Smooth muscle cell (in vitro differentiated cells): Measurements from ENCODE around the gene GAREM1. TPM values are rescaled to one million over a fixed set of nuclear protein-coding genes. Genes with fewer than 3 reads are reported as not detected.

Source experiments
- DNase-seq: peaks from one replicate; lab custom pipeline; 2025; ENCODE audit not compliant: unreplicated experiment; lab: John Stamatoyannopoulos, UW
- H2AFZ ChIP-seq: fragments of 200-600 bp; sonication (generic); 2 replicates; pipeline ENCODE4 v1.6.0; 2016; ENCODE audit warnings: antibody characterized with exemption, low read depth, mild to moderate bottlenecking
- H3F3A ChIP-seq: fragments of 200-600 bp; sonication (generic); 2 replicates; pipeline ENCODE4 v1.6.0; 2017; ENCODE audit warnings: antibody characterized with exemption, low read depth
- H3K27ac ChIP-seq: fragments of 200-600 bp; sonication (generic); 2 replicates; pipeline ENCODE4 v1.5.1; 2016; ENCODE audit warnings: low read depth, mild to moderate bottlenecking
- H3K27me3 ChIP-seq: fragments of 200-600 bp; sonication (generic); 2 replicates; pipeline ENCODE4 v1.6.1; 2016; ENCODE audit warnings: low read depth, mild to moderate bottlenecking
- H3K36me3 ChIP-seq: fragments of 200-600 bp; sonication (generic); 2 replicates; pipeline ENCODE4 v1.5.1; 2016; ENCODE audit warnings: low read depth
- H3K4me1 ChIP-seq: fragments of 200-600 bp; sonication (generic); 2 replicates; pipeline ENCODE4 v1.5.1; 2016; ENCODE audit warnings: low read depth
- H3K4me2 ChIP-seq: fragments of 200-600 bp; sonication (generic); 2 replicates; pipeline ENCODE4 v1.6.0; 2016; ENCODE audit warnings: mild to moderate bottlenecking
- H3K4me3 ChIP-seq: fragments of 200-600 bp; sonication (generic); 2 replicates; pipeline ENCODE4 v1.5.1; 2016; ENCODE audit warnings: mild to moderate bottlenecking
- H3K79me2 ChIP-seq: fragments of 200-600 bp; sonication (generic); 2 replicates; pipeline ENCODE4 v1.6.0; 2016; ENCODE audit warnings: low read depth, mild to moderate bottlenecking
- H3K9ac ChIP-seq: fragments of 200-600 bp; sonication (generic); 2 replicates; pipeline ENCODE4 v1.6.0; 2016; ENCODE audit warnings: low read depth
- H3K9me3 ChIP-seq: fragments of 200-600 bp; sonication (generic); replicated peaks from 2 replicates; pipeline ENCODE4 v1.5.1; 2016; ENCODE audit warnings: low read depth
- H4K20me1 ChIP-seq: fragments of 200-600 bp; sonication (generic); 2 replicates; pipeline ENCODE4 v1.6.0; 2016; ENCODE audit warnings: low read depth
- WGBS: methylation state at CpG from one replicate; pipeline ENCODE4 v1.1.7; 2016; ENCODE audit warnings: low lambda C conversion rate; 5-methylcytosine and 5-hydroxymethylcytosine counted together
- polyA plus RNA-seq: library from polyadenylated mRNA; unstranded; fragments of >200 nt; fragmentation: Nextera tagmentation; extraction: Ambion mirVana; gene quantifications from 2 replicates; pipeline ENCODE4 v1.2.1, GENCODE V29; 2016
- total RNA-seq: library from RNA; depleted of rRNA; stranded (reverse); fragments of >200 nt; gene quantifications from 2 replicates; pipeline ENCODE4 v1.2.3, GENCODE V29; 2014
- TF ChIP-seq, protein P1 (sequence below): fragments of 200-600 bp; sonication (generic); IDR thresholded peaks from 2 replicates; pipeline ENCODE4 v1.5.1; 2017; ENCODE audit warnings: borderline replicate concordance, mild to moderate bottlenecking, antibody characterized with exemption; ENCODE audit not compliant: insufficient read depth, poor library complexity, severe bottlenecking

GAREM1 gene
- total and polyA plus RNA-seq, 2 experiments from 2014 or later: 0.33 to 13.4 TPM

DNA sequence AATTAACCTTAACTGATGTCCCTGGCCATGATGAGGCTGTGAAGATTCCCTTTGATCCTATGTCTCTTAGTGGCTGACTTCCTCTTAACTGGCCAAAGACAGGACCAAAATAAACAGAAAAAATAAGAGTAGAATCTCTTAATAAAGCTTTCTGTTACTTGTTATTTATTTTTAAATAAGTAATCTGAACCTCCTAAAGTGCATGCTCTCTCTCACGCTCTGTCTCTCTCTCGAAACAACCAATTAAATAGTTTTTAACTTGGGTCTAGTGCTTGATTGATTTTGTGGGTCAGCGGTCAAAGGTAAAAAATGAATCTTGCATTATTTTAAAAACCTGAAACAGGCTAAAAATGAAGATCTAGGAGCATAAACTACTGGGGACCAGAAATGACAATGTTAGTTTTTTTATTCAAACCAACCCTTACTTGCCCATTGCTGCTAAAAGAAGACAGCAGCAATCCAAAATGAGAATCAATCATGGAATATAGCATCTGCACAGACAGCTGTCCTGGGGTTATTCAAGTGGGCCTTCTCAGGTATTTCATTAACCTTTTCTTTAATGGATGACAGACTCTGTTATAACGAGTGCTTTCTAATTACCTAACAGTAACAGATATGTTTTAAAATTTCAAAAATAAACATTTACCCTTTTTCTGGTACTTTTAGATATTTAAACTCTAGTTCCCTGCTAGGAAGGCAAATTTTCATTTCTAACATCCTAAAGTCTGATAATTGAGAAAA lies 11.2 kb downstream of the GAREM1 start:
- Histone ChIP-seq H3K4me2 (no peak overlapping the region), H3K9me3 (no peaks in the 10 kb centered on the region), H3K4me3 (no peak overlapping the region), H4K20me1 (no peaks in the 10 kb centered on the region), H3K79me2 (no peaks in the 10 kb centered on the region), H2AFZ (no peak overlapping the region), H3F3A (no peaks in the 10 kb centered on the region), H3K27me3 (no peaks in the 10 kb centered on the region), H3K4me1 (no peaks in the 10 kb centered on the region), H3K9ac (no peak overlapping the region), H3K36me3 (no peaks in the 10 kb centered on the region), H3K27ac (no peak overlapping the region)
- TF ChIP-seq, protein P1, sequence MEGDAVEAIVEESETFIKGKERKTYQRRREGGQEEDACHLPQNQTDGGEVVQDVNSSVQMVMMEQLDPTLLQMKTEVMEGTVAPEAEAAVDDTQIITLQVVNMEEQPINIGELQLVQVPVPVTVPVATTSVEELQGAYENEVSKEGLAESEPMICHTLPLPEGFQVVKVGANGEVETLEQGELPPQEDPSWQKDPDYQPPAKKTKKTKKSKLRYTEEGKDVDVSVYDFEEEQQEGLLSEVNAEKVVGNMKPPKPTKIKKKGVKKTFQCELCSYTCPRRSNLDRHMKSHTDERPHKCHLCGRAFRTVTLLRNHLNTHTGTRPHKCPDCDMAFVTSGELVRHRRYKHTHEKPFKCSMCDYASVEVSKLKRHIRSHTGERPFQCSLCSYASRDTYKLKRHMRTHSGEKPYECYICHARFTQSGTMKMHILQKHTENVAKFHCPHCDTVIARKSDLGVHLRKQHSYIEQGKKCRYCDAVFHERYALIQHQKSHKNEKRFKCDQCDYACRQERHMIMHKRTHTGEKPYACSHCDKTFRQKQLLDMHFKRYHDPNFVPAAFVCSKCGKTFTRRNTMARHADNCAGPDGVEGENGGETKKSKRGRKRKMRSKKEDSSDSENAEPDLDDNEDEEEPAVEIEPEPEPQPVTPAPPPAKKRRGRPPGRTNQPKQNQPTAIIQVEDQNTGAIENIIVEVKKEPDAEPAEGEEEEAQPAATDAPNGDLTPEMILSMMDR: no peak
- no peak for DNase-seq
- 93% methylated on average over 4 of the region's 4 CpGs for WGBS

DNA sequence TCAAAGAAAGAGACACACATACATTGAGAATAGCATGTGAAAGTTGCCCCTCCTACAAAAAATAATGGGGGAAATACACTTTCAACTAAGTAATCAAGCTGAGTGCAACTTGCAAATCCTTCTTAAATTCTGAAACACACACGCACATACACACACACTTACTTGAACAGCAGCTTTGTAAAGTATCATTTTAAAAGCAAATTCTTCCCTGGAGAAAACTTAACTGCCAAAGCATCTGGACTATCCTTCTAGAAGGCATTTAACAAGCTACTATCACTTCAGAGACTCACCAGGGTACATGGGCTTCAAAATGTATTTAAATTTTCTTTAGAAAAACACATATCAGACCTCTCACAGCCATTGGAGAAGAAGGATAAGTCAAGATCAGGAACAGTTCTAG lies 15.3 kb downstream of the GAREM1 start:
- Histone ChIP-seq H3K27me3 (no peaks in the 10 kb centered on the region), H3K36me3 (no peaks in the 10 kb centered on the region), H3F3A (no peaks in the 10 kb centered on the region), H4K20me1 (no peaks in the 10 kb centered on the region), H3K4me3 (no peak overlapping the region), H3K4me2 (no peak overlapping the region), H3K9ac (no peak overlapping the region), H3K9me3 (no peaks in the 10 kb centered on the region), H3K79me2 (no peaks in the 10 kb centered on the region), H3K27ac (no peak overlapping the region), H2AFZ (no peak overlapping the region), H3K4me1 (no peaks in the 10 kb centered on the region)
- WGBS: 76% methylated on average over 1 of the region's 1 CpG
- TF ChIP-seq, protein P1: no peak
- no peak for DNase-seq

DNA sequence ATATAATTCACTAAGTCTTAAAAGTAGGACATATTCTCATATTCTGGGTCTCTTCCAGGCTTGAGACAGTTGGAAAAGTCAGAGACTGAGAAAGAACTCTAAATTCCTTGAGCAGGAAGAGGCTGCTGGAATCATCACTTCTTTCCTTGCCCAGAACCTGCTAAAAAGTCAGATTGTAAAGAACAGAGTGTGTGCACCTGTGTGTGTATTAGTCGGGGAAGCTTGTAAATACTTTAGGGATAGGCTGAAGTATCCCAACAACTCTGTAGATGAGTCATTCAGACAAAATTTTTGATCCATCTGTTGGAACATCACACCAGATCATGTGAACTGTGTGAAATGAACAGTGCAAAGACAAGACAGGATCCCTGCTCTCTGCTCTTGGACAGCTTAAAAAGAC lies 16.1 kb downstream of the GAREM1 start:
- H3K4me2 ChIP-seq: no peak overlapping the region
- no peaks in the 10 kb centered on the region for H3K4me1 ChIP-seq
- H3K27ac ChIP-seq: no peak overlapping the region
- no peaks in the 10 kb centered on the region for H4K20me1 ChIP-seq
- H3F3A ChIP-seq: no peaks in the 10 kb centered on the region
- no peaks in the 10 kb centered on the region for H3K27me3 ChIP-seq
- H3K9ac ChIP-seq: no peak overlapping the region
- H3K36me3 ChIP-seq: no peaks in the 10 kb centered on the region
- WGBS: 55% methylated on average over 1 of the region's 1 CpG
- no peaks in the 10 kb centered on the region for H3K79me2 ChIP-seq
- DNase-seq: no peak
- H3K4me3 ChIP-seq: no peak overlapping the region
- H3K9me3 ChIP-seq: no peaks in the 10 kb centered on the region
- H2AFZ ChIP-seq: no peak overlapping the region
- TF ChIP-seq, protein P1: no peak

DNA sequence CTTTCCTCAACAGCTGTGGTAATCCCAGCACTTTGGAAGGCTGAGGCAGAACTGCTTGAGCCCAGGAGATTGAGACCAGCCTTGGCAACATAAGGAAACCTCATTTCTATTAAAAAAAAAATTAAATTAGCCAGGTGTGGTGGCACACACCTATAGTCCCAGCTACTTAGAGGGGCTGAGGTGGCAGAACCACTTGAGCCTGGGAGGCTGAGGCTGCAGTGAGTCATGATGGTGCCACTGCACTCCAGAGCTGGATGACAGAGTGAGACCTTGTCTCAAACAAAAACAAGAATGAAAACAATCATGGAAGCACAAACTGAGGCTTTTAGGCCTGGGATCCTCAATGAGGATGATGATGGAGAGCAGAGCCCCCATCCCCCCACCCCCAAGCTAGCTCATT lies 19.8 kb downstream of the GAREM1 start:
- H3K27ac ChIP-seq: no peak overlapping the region
- no peak overlapping the region for H2AFZ ChIP-seq
- no peaks in the 10 kb centered on the region for H3K27me3 ChIP-seq
- no peak for DNase-seq
- H3K36me3 ChIP-seq: no peaks in the 10 kb centered on the region
- TF ChIP-seq, protein P1: no peak
- H3F3A ChIP-seq: no peaks in the 10 kb centered on the region
- no peaks in the 10 kb centered on the region for H4K20me1 ChIP-seq
- H3K4me3 ChIP-seq: no peak overlapping the region
- H3K79me2 ChIP-seq: no peaks in the 10 kb centered on the region
- H3K4me1 ChIP-seq: no peaks in the 10 kb centered on the region
- H3K9ac ChIP-seq: no peak overlapping the region
- H3K4me2 ChIP-seq: no peak overlapping the region
- no peaks in the 10 kb centered on the region for H3K9me3 ChIP-seq
